ENCODE measurements around the gene TANC1.
"Not testable (repeated sequence)": the region's sequence is repeated elsewhere in the genome, so short reads cannot be mapped to it uniquely, and the experiment has no call there.

TANC1 gene

GRCh38 chr2:159082119-159082518, 113.7 kb downstream of the TANC1 start:
- in situ Hi-C loops (cut with MboI; ENCODE audit: low sequenced_read_pairs) = no loop called here

- in situ Hi-C loops (cut with MboI; ENCODE audit: low sequenced_read_pairs) = no loop called here
Observed at GRCh38 chr2:159084384-159085370, 116.2 kb downstream of the TANC1 start.

- in situ Hi-C loops (cut with MboI; ENCODE audit: low sequenced_read_pairs) = no loop called here
Observed at GRCh38 chr2:159086342-159086741, 117.9 kb downstream of the TANC1 start.

GRCh38 chr2:159086826-159087225, 118.4 kb downstream of the TANC1 start:
- in situ Hi-C loops (cut with MboI; ENCODE audit: low sequenced_read_pairs) = no loop called here

- in situ Hi-C loops (cut with MboI; ENCODE audit: low sequenced_read_pairs) = no loop called here
Observed at GRCh38 chr2:159088906-159089305, 120.5 kb downstream of the TANC1 start.

GRCh38 chr2:159089543-159089942, 121.1 kb downstream of the TANC1 start:
- in situ Hi-C loops (cut with MboI; ENCODE audit: low sequenced_read_pairs) = no loop called here

- in situ Hi-C loops (cut with MboI; ENCODE audit: low sequenced_read_pairs) = no loop called here
Observed at GRCh38 chr2:159090514-159091201, 122.2 kb downstream of the TANC1 start.

- in situ Hi-C loops (cut with MboI; ENCODE audit: low sequenced_read_pairs) = no loop called here
Observed at GRCh38 chr2:159091381-159091780, 122.9 kb downstream of the TANC1 start.

- in situ Hi-C loops (cut with MboI; ENCODE audit: low sequenced_read_pairs) = no loop called here
Observed at GRCh38 chr2:159091976-159092375, 123.5 kb downstream of the TANC1 start.

GRCh38 chr2:159093497-159093896, 125.1 kb downstream of the TANC1 start:
- in situ Hi-C loops (cut with MboI; ENCODE audit: low sequenced_read_pairs) = no loop called here

GRCh38 chr2:159094173-159094737, 125.8 kb downstream of the TANC1 start:
- in situ Hi-C loops (cut with MboI; ENCODE audit: low sequenced_read_pairs) = no loop called here

- in situ Hi-C loops (cut with MboI; ENCODE audit: low sequenced_read_pairs) = no loop called here
Observed at GRCh38 chr2:159095813-159096212, 127.4 kb downstream of the TANC1 start.

GRCh38 chr2:159096302-159096855, 127.9 kb downstream of the TANC1 start:
- in situ Hi-C loops (cut with MboI; ENCODE audit: low sequenced_read_pairs) = not testable (repeated sequence)

- in situ Hi-C loops (cut with MboI; ENCODE audit: low sequenced_read_pairs) = no loop called here
Observed at GRCh38 chr2:159096901-159097300, 128.5 kb downstream of the TANC1 start.

- in situ Hi-C loops (cut with MboI; ENCODE audit: low sequenced_read_pairs) = no loop called here
Observed at GRCh38 chr2:159098361-159098760, 129.9 kb downstream of the TANC1 start.

- in situ Hi-C loops (cut with MboI; ENCODE audit: low sequenced_read_pairs) = no loop called here
Observed at GRCh38 chr2:159098921-159099411, 130.5 kb downstream of the TANC1 start.

- in situ Hi-C loops (cut with MboI; ENCODE audit: low sequenced_read_pairs) = no loop called here
Observed at GRCh38 chr2:159101755-159102489, 133.5 kb downstream of the TANC1 start.

GRCh38 chr2:159103411-159103810, 135.0 kb downstream of the TANC1 start:
- in situ Hi-C loops (cut with MboI; ENCODE audit: low sequenced_read_pairs) = no loop called here

- in situ Hi-C loops (cut with MboI; ENCODE audit: low sequenced_read_pairs) = no loop called here
Observed at GRCh38 chr2:159106109-159106508, 137.7 kb downstream of the TANC1 start.

- in situ Hi-C loops (cut with MboI; ENCODE audit: low sequenced_read_pairs) = no loop called here
Observed at GRCh38 chr2:159108181-159108893, 139.9 kb downstream of the TANC1 start.
